Measurements from ENCODE around the gene NSL1.

NSL1 gene

GRCh38 chr1:212791676-212792395 lies at the start of gene NSL1, which contains the start of gene TATDN3:
NSL1 (minus strand) TSS chr1:212791777; CDS start chr1:212791763, 14 bp downstream.
TATDN3 (plus strand) TSS chr1:212791894; CDS start chr1:212791922, 28 bp downstream.
- TF ChIP-seq ZFX (IDR thresholded peaks at IDR 0.05; ENCODE audit: borderline replicate concordance) (no peak), CTCF (IDR thresholded peaks at IDR 0.05) (no peak)

GRCh38 chr1:212838145-212838544 lies 46.6 kb upstream of the NSL1 start:
- TF ChIP-seq ZFX (IDR thresholded peaks at IDR 0.05; ENCODE audit: borderline replicate concordance) (no peak), CTCF (IDR thresholded peaks at IDR 0.05) (no peak)
- no peak overlapping the region for H3K27ac ChIP-seq

More at GRCh38 chr1:212791676-212792395, at the start of gene NSL1, which contains the start of gene TATDN3:
- peak within 1 kb of the TSS; percentile 86 for H3K27ac ChIP-seq

GRCh38 chr1:212833211-212834207 lies 41.9 kb upstream of the NSL1 start:
- H3K27ac ChIP-seq: peak overlapping the region; percentile 74

- TF ChIP-seq ZFX (IDR thresholded peaks at IDR 0.05; ENCODE audit: borderline replicate concordance) (no peak), CTCF (IDR thresholded peaks at IDR 0.05) (no peak)
- H3K27ac ChIP-seq: no peak overlapping the region
Measured at GRCh38 chr1:212828395-212828794, 36.8 kb upstream of the NSL1 start.

GRCh38 chr1:212827831-212828278 lies 36.3 kb upstream of the NSL1 start:
- no peak overlapping the region for H3K27ac ChIP-seq
- no peak for TF ChIP-seq CTCF (IDR thresholded peaks at IDR 0.05)
- TF ChIP-seq ZFX (IDR thresholded peaks at IDR 0.05; ENCODE audit: borderline replicate concordance): no peak

- no peak for TF ChIP-seq ZFX (IDR thresholded peaks at IDR 0.05; ENCODE audit: borderline replicate concordance)
- TF ChIP-seq CTCF (IDR thresholded peaks at IDR 0.05): no peak
- H3K27ac ChIP-seq: no peak overlapping the region
Measured at GRCh38 chr1:212827171-212827776, 35.7 kb upstream of the NSL1 start.

- H3K27ac ChIP-seq: no peak overlapping the region
- TF ChIP-seq ZFX (IDR thresholded peaks at IDR 0.05; ENCODE audit: borderline replicate concordance) (no peak), CTCF (IDR thresholded peaks at IDR 0.05) (no peak)
Measured at GRCh38 chr1:212825798-212826452, 34.3 kb upstream of the NSL1 start.

All from 22Rv1 (cell line).